Stomach (tissue), 9 donors: Measurements from ENCODE around the gene PAK6. TPM values are rescaled to one million over a fixed set of nuclear protein-coding genes. Genes with fewer than 3 reads are reported as not detected.
A peak's percentile ranks its signal among the peaks of the same experiment; 100 is the strongest.

Experiments used
- DNase-seq, 2 donors: peaks; one replicate each; pipeline versions ENCODE4 v3.0.0 to v3.0.0-alpha.2; 2013 to 2019
- H3K27ac ChIP-seq, 5 donors: fragments of 200-600 bp in 4 of 5; sonication (generic) in 4 of 5; one replicate each; pipeline ENCODE4 v1.5.1; 2013 to 2019; ENCODE audit warnings: mild to moderate bottlenecking in 1 of 5, moderate library complexity in 1 of 5
- H3K27me3 ChIP-seq, 3 donors: fragments of 200-600 bp; sonication (generic); one replicate each; pipeline ENCODE4 v1.5.1; 2017 to 2019; ENCODE audit warnings: mixed run types in 1 of 3
- H3K36me3 ChIP-seq, 4 donors: fragments of 200-600 bp; sonication (generic); 1 replicate in 3 of 4; 2 replicates in 1 of 4; pipeline ENCODE4 v1.5.1; 2016 to 2019
- H3K4me1 ChIP-seq, 4 donors: fragments of 200-600 bp; sonication (generic); one replicate each; pipeline ENCODE4 v1.5.1; 2016 to 2019
- H3K4me3 ChIP-seq, 4 donors: fragments of 200-600 bp; sonication (generic) in 3 of 4; one replicate each; pipeline ENCODE4 v1.5.1; 2016 to 2019; ENCODE audit warnings: mild to moderate bottlenecking in 1 of 4
- H3K9me3 ChIP-seq, 4 donors: fragments of 200-600 bp; sonication (generic); one replicate each; pipeline ENCODE4 v1.5.1; 2016 to 2019
- EP300 ChIP-seq: sonication (generic); formaldehyde crosslinking; IDR thresholded peaks from one replicate; pipeline ENCODE4 v1.6.1; 2017; ENCODE audit warnings: antibody characterized with exemption
- POLR2A ChIP-seq, 4 donors: fragments of 450-650 bp; IDR thresholded peaks; one replicate each; pipeline ENCODE4 v1.6.1; 2016; ENCODE audit warnings: antibody characterized with exemption in 4 of 4, control low read depth in 2 of 4, mild to moderate bottlenecking in 1 of 4, moderate library complexity in 1 of 4
- POLR2AphosphoS5 ChIP-seq, 3 donors: sonication (generic); formaldehyde crosslinking; IDR thresholded peaks; one replicate each; pipeline ENCODE4 v1.6.1; 2016; ENCODE audit warnings: antibody characterized with exemption in 3 of 3
- WGBS, 5 donors: extraction: QIAGEN DNeasy Blood & Tissue Kit in 3 of 5; methylation state at CpG; one replicate each; pipeline versions ENCODE4 v1.1.5 to v1.1.7; 2013 to 2018; 5-methylcytosine and 5-hydroxymethylcytosine counted together
- intact Hi-C: fragments of 100-400 bp; cut with DNase I; formaldehyde crosslinking; loops from one replicate; pipeline ENCODE4 v1.15.1; 2023; ENCODE audit warnings: low total_unique reads
- polyA plus RNA-seq, 3 donors: library from polyadenylated mRNA; stranded (reverse); fragments of 200-250 nt; gene quantifications; one replicate each; pipeline ENCODE4 v1.2.3, GENCODE V29; 2013
- total RNA-seq, 5 donors: library from RNA; depleted of rRNA; stranded (reverse); fragments of >200 nt; gene quantifications; one replicate each; pipeline versions ENCODE4 v1.1.0 to v1.2.3, GENCODE V29; 2014 to 2016
- TF ChIP-seq, protein P1 (sequence below), 7 experiments: fragments of 450-650 bp in 4 of 7; fragments of 200-600 bp in 3 of 7; sonication (generic) in 3 of 7; IDR thresholded peaks; one replicate each; pipeline ENCODE4 v1.5.1; 2016 to 2019; ENCODE audit warnings: antibody characterized with exemption in 7 of 7, control low read depth in 2 of 7, mild to moderate bottlenecking in 1 of 7
- donor health status: healthy with polysubstance abuse.
- donor health status: Bipolar disorder and iron deficiency.
- donor health status: healthy.

PAK6 gene
- total and polyA plus RNA-seq, 8 donors: under 0.01 to 91.9 (median 6.2) TPM

DNA sequence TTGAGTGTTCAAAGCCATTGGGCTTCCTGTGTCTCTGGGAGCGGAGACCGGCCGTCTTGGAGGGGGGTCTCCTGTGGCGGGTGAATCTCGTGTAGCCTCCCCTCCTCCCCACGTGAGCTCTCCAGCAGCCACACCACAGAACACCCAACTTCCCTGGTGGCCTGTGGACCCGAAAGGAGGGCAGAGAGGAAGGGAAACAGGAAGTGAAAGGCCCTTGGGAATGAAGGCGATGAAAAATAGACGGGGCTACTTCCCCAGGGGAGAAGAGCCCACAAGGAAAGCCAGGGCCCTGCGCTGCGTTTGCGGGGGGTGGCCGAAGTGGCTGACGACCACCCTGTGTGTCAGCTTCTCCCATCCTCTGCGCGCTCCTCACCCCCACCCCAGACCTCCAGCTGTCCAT, 38.6 kb downstream of the PAK6 start:
- no peak overlapping the region for H3K27ac ChIP-seq
- H3K27me3 ChIP-seq: peaks cover 18 to 52% (median 36%) of the 10 kb centered on the region in 3 donors

GRCh38 chr15:40278026-40278425, 39.2 kb downstream of the PAK6 start:
- H3K27me3 ChIP-seq: peaks cover 18 to 58% (median 42%) of the 10 kb centered on the region in 3 donors
- H3K9me3 ChIP-seq: no peaks in the 10 kb centered on the region
- TF ChIP-seq POLR2AphosphoS5 (IDR thresholded peaks at IDR 0.05): no peak
- TF ChIP-seq POLR2A (IDR thresholded peaks at IDR 0.05): no peak
- TF ChIP-seq, protein P1, sequence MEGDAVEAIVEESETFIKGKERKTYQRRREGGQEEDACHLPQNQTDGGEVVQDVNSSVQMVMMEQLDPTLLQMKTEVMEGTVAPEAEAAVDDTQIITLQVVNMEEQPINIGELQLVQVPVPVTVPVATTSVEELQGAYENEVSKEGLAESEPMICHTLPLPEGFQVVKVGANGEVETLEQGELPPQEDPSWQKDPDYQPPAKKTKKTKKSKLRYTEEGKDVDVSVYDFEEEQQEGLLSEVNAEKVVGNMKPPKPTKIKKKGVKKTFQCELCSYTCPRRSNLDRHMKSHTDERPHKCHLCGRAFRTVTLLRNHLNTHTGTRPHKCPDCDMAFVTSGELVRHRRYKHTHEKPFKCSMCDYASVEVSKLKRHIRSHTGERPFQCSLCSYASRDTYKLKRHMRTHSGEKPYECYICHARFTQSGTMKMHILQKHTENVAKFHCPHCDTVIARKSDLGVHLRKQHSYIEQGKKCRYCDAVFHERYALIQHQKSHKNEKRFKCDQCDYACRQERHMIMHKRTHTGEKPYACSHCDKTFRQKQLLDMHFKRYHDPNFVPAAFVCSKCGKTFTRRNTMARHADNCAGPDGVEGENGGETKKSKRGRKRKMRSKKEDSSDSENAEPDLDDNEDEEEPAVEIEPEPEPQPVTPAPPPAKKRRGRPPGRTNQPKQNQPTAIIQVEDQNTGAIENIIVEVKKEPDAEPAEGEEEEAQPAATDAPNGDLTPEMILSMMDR (IDR thresholded peaks at IDR 0.05): no peak
- TF ChIP-seq EP300: no peak

More for the DNA sequence above, 38.6 kb downstream of the PAK6 start:
- Histone ChIP-seq H3K4me3 (no peak overlapping the region), H3K9me3 (no peaks in the 10 kb centered on the region), H3K4me1 (peaks cover 20 to 33% (median 25%) of the 10 kb centered on the region in 4 donors), H3K36me3 (peaks cover 0 to under 1% (median 0%) of the 10 kb centered on the region in 4 donors)
- intact Hi-C loops: no loop called here
- WGBS, 5 donors: 53 to 77% (median 65%) methylated on average over 16 of the region's 16 CpGs
- no peak for DNase-seq
- TF ChIP-seq EP300 (no peak), POLR2AphosphoS5 (IDR thresholded peaks at IDR 0.05) (no peak), POLR2A (IDR thresholded peaks at IDR 0.05) (no peak)
- TF ChIP-seq, protein P1 (IDR thresholded peaks at IDR 0.05): no peak

GRCh38 chr15:40279437-40280141, 40.7 kb downstream of the PAK6 start:
- TF ChIP-seq POLR2A (IDR thresholded peaks at IDR 0.05): no peak
- TF ChIP-seq, protein P1 (IDR thresholded peaks at IDR 0.05): peak in 6 of 7 experiments; percentile 31 to 99 (median 94)
- peak in 1 of 3 donors; percentile 41 for TF ChIP-seq POLR2AphosphoS5 (IDR thresholded peaks at IDR 0.05)
- Histone ChIP-seq H3K27me3 (peaks cover 18 to 73% (median 53%) of the 10 kb centered on the region in 3 donors), H3K36me3 (no peaks in the 10 kb centered on the region), H3K9me3 (no peaks in the 10 kb centered on the region), H3K4me3 (peak overlapping the region in 1 of 4 donors; percentile 19), H3K4me1 (peaks cover 29 to 49% (median 40%) of the 10 kb centered on the region in 4 donors), H3K27ac (no peak overlapping the region)
- 13 to 17% (median 15%) methylated on average over 22 to 40 of the region's 40 CpGs for WGBS, 5 donors
- intact Hi-C loops: loop anchor here (5.0 kb wide), 1 partner anchor 143 kb away; no protein-coding TSS in a partner anchor
- DNase-seq: peak; percentile 80 to 89

More at GRCh38 chr15:40278026-40278425, 39.2 kb downstream of the PAK6 start:
- no peaks in the 10 kb centered on the region for H3K36me3 ChIP-seq
- H3K4me1 ChIP-seq: peaks cover 26 to 39% (median 30%) of the 10 kb centered on the region in 4 donors
- WGBS, 5 donors: 58 to 80% (median 61%) methylated on average over 7 to 10 of the region's 10 CpGs
- H3K4me3 ChIP-seq: no peak overlapping the region
- DNase-seq: no peak
- no peak overlapping the region for H3K27ac ChIP-seq
- intact Hi-C loops: no loop called here

DNA sequence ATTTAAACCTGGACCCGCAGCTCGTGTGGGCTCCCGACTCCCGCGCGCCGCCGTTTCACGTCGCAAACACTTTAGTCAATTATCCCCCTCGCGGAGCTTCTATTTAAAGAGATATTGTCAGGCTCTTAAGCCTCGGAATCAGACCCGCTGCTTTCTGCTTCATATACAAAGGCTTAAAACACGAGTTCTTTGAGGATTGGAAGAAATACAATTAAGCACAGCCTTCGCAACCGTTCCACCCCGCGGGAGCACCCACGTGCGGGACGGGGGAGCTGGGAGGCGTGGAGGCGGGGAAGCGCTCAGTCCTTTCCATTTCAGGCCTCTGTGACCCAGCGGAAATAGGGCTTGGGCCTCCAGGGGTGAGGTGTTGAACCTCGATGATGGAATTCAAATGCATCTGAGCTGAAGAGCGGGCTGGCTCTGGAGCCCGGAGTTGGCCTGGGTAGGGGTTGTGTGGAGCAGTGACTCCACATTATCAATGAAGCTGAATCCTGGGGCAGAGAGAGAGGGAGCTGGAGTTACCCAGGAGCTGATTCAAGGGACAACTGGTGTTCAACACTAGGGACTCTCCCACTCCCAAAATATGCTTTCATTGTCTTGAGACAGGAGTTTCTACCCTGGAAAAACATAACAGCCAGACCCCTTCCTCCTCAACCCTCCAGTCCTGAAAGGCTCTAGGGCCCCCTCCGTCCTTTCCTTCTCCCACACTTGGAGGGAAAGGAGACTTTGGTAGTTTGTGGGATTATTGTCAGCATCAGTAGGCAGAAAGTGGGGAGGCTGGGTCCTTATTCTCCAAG, 41.6 kb downstream of the PAK6 start:
- Histone ChIP-seq H3K4me1 (peaks cover 29 to 55% (median 40%) of the 10 kb centered on the region in 4 donors), H3K36me3 (no peaks in the 10 kb centered on the region), H3K27me3 (peaks cover 18 to 77% (median 53%) of the 10 kb centered on the region in 3 donors), H3K4me3 (no peak overlapping the region), H3K9me3 (no peaks in the 10 kb centered on the region), H3K27ac (no peak overlapping the region)
- no peak for TF ChIP-seq POLR2A (IDR thresholded peaks at IDR 0.05)
- WGBS, 5 donors: 40 to 62% (median 44%) methylated on average over 30 of the region's 30 CpGs
- DNase-seq: no peak
- intact Hi-C loops: loop anchor here (5.0 kb wide), 1 partner anchor 142 kb away; no protein-coding TSS in a partner anchor
